SU-DHL-6 (cell line): ENCODE data around the gene PLIN4.

Experiments used
- EZH2phosphoT487 ChIP-seq: fragments of 200-600 bp; sonication (generic), shearing (Covaris generic); conservative IDR thresholded peaks from 2 replicates; pipeline ENCODE4 v1.6.1; 2018; ENCODE audit warnings: mild to moderate bottlenecking, antibody characterized with exemption, low read length, moderate library complexity, mixed read lengths
- TF ChIP-seq, protein P1 (sequence below): fragments of 200-600 bp; sonication (generic); IDR thresholded peaks from one replicate; pipeline ENCODE4 v1.5.1; 2017; ENCODE audit warnings: antibody characterized with exemption, mild to moderate bottlenecking, low read length, moderate library complexity; ENCODE audit not compliant: insufficient read depth, poor library complexity, severe bottlenecking

DNA sequence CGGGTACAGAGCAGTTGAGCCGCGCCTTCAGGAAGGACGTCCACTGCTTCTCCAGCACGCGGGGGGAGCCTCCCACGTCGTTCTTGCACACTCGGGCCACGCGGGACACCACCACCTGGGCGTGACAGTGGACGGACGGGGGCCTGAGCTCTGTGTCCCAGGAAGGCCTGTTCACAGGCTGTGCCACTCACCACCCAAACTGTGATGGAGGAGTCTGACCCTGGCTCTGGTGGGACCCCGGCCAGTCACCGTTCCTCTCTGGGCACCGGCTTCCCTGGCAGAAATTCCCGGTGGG is 34.2 kb upstream of the PLIN4 start:
- TF ChIP-seq, protein P1, sequence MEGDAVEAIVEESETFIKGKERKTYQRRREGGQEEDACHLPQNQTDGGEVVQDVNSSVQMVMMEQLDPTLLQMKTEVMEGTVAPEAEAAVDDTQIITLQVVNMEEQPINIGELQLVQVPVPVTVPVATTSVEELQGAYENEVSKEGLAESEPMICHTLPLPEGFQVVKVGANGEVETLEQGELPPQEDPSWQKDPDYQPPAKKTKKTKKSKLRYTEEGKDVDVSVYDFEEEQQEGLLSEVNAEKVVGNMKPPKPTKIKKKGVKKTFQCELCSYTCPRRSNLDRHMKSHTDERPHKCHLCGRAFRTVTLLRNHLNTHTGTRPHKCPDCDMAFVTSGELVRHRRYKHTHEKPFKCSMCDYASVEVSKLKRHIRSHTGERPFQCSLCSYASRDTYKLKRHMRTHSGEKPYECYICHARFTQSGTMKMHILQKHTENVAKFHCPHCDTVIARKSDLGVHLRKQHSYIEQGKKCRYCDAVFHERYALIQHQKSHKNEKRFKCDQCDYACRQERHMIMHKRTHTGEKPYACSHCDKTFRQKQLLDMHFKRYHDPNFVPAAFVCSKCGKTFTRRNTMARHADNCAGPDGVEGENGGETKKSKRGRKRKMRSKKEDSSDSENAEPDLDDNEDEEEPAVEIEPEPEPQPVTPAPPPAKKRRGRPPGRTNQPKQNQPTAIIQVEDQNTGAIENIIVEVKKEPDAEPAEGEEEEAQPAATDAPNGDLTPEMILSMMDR: no peak
- no peak for TF ChIP-seq EZH2phosphoT487
